Activated CD4-positive, alpha-beta T cell treated with anti-CD3 and anti-CD28 coated beads, Interleukin-2, amount 50 U/mL, for 1 hour (primary cell): ENCODE measurements around the gene MT1H.
A peak's percentile ranks its signal among the peaks of the same experiment; 100 is the strongest.
"Not testable (repeated sequence)": the region's sequence is repeated elsewhere in the genome, so short reads cannot be mapped to it uniquely, and the experiment has no call there.

Experiments used
- DNase-seq: peaks from one replicate; pipeline ENCODE4 v3.0.0-alpha.2; 2020

MT1H gene

DNA sequence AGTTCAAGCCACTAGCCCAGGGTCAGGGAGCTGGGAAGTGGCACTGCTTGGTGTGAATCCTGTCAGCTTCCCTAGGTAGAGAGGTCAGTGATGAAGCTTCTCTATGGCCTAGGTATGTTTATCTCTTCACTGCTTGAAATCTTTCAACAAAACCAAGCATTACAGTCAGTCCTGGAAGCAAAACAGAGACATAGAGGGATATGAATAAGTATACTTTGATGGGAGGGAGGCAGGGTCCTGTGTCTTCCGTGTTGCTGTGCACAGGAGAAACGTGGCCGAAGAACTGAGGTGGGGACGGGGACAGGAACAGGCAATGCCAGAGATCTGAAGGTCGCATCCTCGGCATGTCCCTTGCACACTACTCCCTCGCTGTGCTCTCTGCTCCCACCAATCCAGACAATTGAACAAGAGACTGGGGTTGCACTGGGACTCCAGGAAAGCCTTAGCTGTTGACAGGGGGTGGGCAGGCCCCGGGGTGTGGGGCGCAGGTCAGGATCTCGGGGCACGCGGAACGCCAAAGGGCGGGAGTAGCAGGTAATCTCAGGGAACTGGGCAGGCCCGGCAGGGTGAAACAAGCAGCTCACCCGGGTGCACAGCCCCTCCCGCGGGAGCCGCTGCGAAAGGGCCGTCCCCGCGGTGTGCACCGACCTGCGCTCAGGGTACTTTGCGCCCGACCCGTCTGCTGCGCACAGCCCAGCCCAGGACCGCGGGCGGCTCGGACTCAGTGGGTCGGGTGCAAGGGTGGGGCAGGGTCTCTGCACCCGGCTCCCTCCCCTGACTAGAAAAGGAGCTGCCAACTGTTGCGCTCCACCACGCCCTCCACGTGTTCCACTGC, at the start of gene MT1H:
MT1H (plus strand) TSS at position 810 of the 835 bp plus-strand sequence. CDS start 71 bp downstream, outside the sequence.
- DNase-seq, result no peak

DNA sequence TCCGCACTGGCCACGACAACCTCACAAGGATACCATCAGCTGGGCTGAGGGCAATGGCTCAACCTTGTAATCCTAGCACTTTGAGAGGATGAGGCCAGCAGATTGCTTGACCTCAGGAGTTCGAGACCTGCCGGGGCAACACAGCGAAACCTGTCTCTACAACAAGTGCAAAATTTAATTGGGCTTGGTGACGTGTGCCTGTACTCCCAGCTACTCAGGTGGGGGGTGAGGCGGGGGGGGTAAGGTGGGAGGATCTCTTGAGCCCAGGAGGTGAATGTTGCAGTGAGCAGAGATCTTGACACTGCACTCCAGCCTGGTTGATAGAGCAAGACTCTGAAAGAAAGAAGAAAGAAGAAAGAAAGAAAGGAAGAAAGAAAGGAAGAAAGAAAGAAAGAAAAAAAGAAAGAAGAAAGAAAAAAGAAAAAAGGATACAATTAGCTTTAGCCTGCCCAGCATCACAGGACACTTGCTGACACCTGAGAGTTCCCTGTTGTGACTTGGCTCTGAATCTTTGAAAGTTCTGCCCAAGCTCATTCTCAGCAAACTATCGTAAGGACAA, 49.2 kb upstream of the MT1H start:
- DNase-seq, result no peak

DNA sequence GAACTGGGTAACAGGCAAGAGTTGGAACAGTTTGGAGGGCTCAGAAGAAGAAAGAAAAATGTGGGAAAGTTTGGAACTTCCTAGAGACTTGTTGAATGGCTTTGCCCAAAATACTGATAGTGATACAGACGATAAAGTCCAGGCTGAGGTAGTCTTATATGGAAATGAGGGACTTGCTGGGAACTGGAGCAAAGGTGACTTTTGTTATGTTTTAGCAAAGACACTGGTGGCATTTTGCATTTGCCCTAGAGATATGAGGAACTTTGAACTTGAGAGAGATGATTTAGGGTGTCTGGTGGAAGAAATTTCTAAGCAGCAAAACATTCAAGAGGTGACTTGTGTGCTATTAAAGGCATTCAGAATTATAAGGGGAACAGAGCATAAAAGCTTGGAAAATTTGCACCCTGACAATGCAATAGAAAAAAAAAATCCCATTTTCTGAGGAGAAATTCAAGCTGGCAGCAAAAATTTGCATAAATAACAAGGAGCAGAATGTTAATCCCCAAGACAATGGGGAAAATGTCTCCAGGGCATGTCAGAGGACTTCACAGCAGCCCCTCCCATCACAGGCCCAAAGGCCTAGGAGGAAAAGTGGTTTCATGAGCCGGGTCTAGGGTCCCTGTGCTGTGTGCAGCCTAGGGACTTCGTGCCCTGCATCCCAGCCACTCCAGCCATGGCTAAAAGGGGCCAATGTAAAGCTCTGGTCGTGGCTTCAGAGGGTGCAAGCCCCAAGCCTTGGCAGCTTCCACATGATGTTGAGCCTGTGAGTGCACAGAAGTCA, 47.8 kb upstream of the MT1H start:
- DNase-seq, result not testable (repeated sequence)

DNA sequence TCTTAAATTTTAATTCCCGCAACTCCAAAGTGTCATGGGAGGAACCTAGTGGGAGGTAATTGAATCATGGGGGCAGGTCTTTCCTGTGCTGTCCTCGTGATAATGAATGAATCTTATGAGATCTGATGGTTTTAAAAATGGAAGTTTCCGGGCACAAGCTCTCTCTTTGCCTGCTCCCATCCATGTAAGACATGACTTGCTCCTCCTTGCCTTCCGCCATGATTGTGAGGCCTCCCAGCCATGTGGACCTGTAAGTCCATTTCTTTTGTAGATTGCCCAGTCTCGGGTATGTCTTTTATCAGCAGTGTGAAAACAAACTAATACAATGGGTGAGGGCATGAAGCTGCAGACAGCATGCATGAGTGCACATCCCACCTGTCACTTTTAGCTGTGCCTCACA, 46.4 kb upstream of the MT1H start:
- DNase-seq, result not testable (repeated sequence)

DNA sequence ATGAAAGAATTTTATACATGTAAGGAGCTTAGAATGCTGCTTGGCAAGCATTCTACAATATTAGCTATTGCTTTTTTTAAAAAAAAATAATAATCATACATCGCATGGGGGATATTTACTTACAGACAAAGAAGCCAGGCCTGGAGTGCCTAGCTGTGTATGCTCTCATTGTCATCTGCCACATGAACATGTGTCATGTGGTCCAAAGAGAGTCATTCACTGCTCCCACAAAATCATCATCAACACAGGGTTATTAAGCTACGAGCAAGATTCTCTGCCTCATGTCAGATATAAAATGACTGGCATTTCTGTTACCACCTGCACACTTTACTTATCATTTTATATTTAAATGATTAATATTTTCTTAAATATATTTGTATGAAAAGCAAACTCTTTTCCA, 46.0 kb upstream of the MT1H start:
- no peak for DNase-seq

DNA sequence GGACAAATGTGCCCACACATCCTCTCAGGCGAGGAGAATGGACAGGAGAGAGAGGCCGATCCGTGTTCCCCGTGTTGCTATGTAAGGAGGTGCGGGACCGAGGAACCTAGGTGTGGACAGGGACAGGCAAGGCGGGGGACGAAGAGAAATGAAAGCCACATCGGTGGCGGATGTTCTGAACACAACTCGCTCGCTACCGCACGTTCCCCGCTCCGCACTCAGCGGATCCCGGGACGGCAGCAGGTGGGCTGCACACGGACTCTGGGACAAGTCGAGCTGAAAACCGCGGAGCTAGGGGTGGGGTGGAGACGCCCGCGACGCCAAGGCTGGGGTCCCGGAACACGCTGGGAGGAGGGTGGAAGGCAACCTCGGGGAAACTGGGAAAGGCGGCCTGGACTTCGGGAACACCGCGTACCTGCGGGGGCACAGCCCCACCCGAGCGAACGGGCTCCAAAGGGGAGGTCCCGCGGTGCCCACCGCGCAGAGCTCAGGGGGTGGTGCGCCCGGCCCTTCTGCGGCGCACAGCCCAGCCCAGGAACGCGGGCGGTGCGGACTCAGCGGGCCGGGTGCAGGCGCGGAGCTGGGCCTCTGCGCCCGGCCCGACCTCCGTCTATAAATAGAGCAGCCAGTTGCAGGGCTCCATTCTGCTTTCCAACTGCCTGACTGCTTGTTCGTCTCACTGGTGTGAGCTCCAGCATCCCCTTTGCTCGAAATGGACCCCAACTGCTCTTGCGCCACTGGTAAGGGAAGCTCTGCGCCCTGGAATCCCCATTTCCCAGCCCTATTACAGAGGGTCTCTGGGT, 44.3 kb upstream of the MT1H start, which contains the start of gene MT1E:
MT1E (plus strand) TSS at position 642 of the 803 bp plus-strand sequence; CDS start at position 713, 71 bp downstream.
- DNase-seq, result peak; percentile 49

DNA sequence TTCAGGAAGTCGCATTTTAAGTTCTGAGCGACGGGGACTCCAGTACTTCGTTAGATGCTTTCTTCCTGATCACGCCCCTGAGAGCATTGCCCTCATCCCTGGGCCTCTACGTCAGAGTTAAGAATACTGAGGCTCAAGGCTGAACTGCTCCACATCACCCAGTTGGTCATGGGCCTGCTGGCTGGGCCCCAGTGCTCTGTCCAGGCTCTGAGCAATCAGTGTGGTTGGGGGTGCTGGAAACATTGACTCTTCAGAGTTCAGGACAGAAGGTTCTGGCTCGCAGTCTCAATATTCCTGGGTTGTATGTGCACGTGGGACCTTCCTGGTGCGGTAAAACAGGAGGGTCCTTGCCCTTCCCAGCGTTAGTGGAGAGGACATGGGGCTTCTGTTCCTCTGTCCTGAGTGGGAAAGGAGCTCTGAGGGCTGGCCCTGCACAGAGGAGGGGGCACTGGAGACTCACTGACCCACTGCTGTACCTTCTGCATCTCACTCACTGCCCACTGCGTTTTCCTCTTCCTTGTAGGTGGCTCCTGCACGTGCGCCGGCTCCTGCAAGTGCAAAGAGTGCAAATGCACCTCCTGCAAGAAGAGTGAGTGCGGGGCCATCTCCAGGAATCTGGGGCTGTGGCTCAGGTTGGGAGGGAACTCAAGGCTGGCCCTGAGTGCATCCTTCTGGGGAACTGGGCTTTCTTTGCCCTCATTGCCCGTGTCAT, 43.5 kb upstream of the MT1H start:
- DNase-seq, result no peak

DNA sequence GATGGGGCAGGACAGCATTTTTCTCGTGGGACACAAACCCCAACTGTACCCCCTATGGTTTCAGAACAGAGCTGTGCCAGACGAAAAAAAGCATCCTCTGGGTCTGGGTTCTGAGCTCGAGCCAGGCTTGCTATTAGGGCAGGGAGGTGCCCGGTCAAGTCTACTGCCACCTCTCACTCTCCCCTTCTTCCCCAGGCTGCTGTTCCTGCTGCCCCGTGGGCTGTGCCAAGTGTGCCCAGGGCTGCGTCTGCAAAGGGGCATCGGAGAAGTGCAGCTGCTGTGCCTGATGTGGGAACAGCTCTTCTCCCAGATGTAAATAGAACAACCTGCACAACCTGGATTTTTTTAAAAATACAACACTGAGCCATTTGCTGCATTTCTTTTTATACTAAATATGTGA, 42.9 kb upstream of the MT1H start:
- no peak for DNase-seq

DNA sequence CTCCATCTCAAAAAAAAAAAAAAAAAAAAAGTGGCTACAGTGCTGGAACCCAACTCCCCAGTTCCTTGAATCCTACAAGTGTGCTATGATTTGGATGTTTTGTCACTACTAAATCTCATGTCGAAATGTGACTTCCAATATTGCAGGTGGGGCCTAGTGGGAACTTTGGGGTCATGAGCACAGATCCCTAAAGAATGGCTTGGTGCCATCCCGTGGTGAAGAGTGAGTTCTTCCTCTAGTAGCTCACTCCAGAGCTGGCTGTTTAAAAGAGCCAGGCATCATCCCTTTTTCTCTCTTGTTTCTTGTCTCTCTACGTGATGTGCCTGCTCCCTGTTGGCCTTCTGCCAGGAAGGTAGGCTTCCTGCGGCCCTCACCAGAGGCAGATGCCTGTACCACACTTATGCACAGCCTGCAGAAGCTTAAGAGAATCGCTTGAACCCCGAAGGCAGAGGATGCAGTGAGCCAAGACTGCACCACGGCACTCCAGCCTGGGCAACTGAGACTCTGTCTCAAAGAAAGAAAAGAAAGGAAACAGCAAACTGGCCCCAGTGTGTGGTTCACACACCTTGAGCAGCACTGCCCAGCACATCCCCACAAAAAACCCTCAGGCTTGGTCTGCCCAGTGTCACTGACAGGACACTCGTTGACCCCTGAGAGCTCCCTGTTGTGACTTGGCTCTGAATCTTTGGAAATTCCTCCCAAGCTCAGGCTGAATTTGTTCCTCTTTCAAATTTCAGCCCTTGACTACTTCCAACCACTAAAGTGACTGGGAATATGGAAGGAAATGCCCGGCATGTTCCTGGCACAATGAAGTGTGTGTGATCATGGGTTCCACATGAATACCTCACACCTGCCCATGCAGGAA, 40.9 kb upstream of the MT1H start:
- no peak for DNase-seq

DNA sequence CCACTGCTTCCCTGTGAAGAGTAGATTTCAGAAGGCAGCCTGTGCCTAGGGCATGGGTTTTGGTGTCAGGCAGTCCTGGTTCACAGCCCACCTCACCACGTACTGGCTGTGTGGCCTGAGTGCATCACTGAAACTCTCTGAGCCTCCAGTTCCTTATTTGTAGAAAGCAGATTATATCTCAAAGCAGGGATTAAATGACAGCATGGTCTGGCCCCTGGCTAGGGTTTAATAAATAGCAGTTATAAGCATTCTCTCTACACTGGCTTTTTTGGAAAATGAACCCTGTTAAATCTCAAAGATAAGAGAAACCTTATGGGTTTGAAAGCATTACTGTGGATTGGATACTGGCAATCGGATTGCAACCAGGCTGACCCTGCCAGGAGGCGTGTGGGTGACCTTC, 40.1 kb upstream of the MT1H start:
- no peak for DNase-seq

DNA sequence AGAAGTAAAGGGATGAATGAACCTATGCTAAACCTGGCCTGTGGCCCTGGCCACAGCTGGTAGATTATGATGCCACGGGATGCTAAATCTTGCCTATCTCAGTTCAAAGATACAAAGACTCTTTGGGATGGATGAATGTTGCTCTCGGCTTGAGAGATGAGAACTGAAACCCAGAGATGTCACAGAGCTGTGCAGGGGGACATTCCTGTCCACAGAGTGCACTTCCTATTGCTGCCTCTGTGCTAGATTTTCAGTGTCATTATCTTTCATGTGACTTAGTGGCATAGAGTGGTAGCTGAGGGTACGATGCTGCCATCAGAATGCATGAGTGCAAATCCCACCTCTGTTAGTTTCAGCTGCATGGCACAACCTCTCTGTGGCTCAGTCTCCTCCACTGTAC, 39.5 kb upstream of the MT1H start:
- no peak for DNase-seq

DNA sequence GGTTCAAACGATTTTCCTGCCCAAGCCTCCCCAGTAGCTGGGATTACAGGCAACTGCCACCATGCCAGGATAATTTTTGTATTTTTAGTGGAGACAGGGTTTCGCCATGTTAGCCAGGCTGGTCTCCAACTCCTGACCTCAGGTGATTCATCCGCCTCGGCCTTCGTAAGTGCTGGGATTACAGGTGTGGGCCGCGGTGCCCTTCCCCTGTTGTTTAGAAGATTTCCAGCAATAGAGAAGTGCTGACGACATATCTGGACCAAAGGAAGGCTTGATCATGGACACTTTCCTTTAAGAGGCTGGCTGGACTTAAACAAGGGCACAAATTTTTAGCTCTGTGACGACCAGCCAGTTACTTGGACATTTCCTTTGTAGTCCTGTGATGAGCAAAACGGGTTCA, 38.4 kb upstream of the MT1H start:
- no peak for DNase-seq

DNA sequence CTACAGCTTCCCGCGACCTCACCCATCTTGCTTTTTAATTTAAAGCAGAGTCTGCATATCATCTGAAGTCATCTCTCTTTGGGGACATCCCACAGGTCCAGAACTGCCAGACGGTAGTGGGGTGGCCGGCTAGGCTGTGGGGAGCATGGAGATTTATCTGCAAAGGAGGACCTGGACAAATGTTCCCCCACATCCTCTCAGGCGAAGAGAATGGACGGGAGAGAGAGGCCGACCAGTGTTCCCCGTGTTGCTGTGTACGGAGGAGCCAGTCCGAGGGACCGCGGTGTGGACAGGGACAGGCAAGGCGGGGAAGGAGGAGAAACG, 37.8 kb upstream of the MT1H start:
- DNase-seq, result no peak

DNA sequence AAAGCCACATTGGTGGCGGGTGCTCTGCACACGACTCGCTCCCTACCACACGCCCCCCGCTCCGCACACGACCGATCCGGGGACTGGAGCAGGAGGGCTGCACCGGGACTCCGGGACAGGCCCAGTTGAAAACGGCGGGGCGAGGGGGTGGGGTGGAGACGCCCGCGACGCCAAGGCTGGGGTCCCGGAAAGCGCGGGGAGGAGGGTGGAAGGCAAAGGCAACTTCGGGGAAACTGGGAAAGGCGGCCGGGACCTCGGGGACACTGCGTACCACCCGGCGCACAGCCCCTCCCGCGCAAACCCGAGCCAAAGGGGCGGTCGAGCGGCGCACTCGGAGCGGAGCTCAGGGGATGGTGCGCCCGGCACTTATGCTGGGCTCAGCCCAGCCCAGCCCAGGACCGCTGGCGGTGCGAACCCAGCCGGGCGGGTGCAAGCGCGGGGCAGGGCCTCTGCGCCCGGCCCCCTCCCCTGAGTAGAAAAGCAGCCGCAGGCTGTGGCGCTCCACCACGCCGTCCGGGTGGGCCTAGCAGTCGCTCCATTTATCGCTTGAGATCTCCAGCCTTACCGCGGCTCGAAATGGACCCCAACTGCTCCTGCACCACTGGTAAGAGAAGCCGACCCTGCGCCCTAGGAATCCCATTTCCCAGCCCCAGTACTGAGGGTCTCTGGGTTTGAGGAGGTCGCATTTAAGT, 37.3 kb upstream of the MT1H start, which contains the start of gene MT1M:
MT1M (plus strand) TSS at position 504 of the 692 bp plus-strand sequence; CDS start at position 577, 73 bp downstream.
- no peak for DNase-seq

DNA sequence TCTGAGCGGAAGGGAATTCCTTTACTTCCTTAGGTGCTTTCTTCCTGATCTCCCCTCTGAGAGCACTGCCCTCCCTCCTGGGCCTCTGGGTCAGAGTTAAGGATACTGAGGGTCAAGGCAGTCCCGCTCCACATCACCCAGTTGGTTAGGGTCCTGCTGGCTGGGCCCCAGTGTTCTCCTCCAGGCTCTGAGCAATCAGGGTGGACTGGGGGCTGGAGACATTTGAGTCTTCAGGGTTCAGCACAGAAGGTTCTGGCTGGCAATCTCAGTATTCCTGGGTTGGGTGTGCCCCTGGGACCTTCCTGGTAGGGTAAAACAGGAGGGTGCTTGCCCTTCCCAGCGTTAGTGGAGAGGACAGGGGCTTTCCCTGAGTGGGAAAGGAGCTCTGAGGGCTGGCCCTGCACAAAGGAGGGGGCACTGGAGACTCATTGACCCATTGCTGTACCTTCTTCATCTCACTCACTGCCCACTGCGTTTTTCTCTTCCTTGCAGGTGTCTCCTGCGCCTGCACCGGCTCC, 36.7 kb upstream of the MT1H start:
- DNase-seq, result no peak

DNA sequence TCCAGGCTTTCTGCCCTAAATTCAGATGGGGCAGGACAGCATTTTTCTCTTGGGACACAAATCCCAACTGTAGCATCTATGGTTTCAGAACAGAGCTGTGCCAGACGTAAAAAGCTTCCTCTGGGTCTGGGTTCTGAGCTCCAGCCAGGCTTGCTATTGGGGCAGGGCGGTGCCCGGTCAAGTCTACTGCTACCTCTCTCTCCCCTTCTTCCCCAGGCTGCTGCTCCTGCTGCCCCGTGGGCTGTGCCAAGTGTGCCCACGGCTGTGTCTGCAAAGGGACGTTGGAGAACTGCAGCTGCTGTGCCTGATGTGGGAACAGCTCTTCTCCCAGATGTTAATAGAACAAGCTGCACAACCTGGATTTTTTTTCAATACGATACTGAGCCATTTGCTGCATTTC, 36.1 kb upstream of the MT1H start:
- no peak for DNase-seq

DNA sequence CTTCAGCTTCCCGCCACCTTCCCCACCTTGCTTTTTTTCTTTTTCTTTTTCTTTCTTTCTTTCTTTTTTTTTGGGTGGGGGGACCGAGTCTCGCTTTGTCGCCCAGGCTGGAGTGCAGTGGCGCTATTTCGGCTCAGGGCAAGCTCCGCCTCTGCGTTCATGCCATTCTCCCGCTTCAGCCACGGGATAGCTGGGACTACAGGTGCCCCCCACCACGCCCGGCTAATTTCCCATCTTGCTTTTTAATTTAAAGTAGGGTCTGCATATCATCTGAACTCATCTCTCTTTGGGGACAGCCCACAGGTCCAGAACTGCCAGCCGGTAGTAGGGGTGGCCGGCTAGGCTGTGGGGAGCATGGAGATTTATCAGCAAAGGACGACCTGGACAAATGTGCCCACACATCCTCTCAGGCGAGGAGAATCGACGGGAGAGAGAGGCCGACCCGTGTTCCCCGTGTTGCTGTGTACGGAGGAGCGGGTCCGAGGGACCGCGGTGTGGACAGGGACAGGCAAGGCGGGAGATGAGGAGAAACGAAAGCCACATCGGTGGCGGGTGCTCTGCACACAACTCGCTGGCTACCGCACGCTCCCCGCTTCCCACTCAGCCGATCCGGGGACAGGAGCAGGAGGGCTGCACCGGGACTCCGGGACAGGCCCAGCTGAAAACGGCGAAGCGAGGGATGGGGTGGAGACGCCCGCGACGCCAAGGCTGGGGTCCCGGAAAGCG, 34.7 kb upstream of the MT1H start:
- no peak for DNase-seq

DNA sequence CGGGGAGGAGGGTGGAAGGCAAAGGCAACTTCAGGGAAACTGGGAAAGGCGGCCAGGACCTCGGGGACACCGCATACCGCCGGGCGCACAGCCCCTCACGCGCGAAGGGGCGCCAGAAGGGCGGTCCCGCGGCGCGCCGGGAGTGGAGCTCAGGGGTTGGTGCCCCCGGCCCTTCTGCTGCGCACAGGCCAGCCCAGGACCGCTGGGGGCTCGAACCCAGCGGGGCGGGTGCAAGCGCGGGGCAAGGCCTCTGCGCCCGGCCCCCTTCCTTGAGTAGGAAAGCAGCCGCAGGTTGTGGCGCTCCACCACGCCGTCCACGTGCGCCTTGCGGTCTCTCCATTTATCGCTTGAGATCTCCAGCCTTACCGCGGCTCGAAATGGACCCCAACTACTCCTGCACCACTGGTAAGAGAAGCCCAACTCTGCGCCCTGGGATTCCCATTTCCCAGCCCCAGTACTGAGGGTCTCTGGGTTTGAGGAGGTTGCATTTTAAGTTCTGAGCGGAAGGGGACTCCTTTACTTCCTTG, 34.1 kb upstream of the MT1H start:
- DNase-seq, result no peak
